GM21737 (cell line): ENCODE data around the gene EHMT1.
A peak's percentile ranks its signal among the peaks of the same experiment; 100 is the strongest.
"Not testable (repeated sequence)": the region's sequence is repeated elsewhere in the genome, so short reads cannot be mapped to it uniquely, and the experiment has no call there.

Source experiments
- ATAC-seq: cut with Tn5 transposase; IDR thresholded peaks from one replicate; pipeline ENCODE4 v1.9.1; 2021; ENCODE audit warnings: mild to moderate bottlenecking, moderate library complexity; ENCODE audit not compliant: unreplicated experiment

Gene EHMT1

DNA sequence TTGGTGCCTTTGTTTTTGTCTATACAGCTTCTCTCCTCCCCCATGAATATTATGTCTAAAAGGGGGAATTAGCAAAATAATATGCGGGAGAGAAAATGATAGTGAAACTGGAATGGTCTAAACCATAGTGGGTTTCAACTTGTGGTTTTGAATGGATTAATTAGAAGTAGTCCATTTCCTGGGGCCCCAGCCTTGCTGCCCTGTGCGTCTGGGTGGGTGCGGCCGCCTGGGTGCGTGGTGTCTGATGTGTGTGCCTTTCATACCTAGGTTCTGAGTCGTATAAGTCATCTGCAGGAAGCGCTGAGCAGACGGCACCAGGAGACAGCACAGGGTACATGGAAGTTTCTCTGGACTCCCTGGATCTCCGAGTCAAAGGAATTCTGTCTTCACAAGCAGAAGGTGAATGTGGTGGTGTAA lies 138.8 kb downstream of the EHMT1 start:
- ATAC-seq, result peak; percentile 30

DNA sequence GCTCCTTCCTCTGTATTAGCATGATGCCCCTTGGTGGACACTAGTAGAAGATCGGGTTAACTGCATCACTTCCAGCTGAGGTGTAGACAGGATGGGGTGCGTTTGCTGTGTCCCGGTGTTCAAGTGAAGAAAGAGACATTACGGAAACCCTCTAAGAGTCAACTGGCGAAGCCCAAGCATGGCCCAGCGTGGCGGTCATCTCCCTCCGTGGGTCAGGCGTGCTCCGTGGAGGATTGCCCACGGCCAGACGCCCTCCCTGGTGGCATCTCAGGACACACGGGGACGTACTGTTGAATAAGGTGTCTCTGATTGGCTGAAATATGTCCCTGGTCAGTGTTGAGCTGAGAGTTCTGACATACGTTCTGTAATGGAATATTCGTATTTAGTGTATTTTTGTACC lies 139.3 kb downstream of the EHMT1 start:
- no peak for ATAC-seq

DNA sequence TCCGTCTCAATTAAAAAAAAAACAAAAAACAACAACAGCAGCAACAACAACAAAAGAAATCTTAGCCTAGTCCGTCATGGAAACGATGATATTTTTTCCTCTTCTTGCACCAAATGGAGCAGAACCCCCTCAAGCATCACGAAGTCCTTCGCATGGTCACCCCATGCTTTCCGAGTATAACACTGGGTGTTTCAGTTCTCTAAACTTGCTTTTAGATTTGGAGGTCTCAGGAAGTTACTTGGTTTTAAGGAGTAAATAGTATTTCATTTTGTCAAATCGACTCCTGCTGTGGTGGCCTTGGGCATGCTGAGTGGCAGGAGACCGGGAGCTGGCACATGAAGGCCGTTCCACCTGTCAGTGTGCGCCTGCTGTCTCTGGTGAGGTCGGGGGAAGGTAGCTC lies 140.3 kb downstream of the EHMT1 start:
- ATAC-seq, result peak; percentile 30

GRCh38 chr9:137759649-137760321 lies 141.0 kb downstream of the EHMT1 start:
- no peak for ATAC-seq

GRCh38 chr9:137760426-137760825 lies 141.6 kb downstream of the EHMT1 start:
- no peak for ATAC-seq

DNA sequence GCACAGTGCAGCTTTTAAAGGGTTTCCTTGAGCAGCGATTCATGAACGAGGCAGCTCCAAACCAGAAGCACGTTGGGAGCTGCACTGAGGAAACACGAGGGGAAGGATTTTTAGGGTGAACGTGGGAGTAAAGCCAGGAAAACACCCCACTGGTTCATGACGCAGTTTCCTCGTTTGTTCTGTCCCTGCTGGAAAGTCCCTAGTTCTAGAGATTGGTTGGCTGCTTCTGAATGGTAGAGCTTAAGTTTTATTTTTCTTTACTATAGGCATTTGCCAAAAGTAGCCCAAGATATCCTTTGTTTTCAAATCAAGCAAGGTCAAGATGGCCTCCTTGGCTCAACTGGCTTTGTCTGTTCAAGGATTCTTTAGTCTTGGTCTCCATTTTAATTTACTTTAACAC lies 142.2 kb downstream of the EHMT1 start:
- no peak for ATAC-seq

GRCh38 chr9:137761793-137762192 lies 143.0 kb downstream of the EHMT1 start:
- no peak for ATAC-seq

DNA sequence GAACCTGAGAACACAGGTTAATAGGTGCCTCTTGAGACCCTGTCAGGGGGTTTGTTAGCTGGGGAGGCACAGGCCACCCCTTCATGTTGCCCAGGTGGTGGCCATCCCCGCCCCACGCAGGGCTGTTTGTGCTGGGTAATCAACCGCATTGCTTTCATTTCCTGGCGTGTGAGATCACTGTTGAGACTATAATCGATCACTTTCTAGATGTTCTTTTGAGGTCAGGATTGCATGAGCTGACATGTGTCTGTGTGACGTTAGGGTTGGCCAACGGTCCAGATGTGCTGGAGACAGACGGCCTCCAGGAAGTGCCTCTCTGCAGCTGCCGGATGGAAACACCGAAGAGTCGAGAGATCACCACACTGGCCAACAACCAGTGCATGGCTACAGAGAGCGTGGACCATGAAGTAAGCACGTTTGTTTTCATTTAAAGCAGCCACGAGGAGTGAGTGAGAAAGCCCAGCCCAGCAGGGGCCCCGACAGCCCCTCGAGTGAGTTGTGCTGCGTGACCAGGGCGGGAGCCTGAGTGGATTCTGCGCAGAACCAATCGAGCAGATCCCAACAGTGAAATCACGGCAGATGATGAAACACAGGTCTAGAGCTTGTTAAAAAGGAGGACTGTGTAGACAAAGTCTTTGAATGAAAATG lies 143.7 kb downstream of the EHMT1 start:
- ATAC-seq, result peak; percentile 52

DNA sequence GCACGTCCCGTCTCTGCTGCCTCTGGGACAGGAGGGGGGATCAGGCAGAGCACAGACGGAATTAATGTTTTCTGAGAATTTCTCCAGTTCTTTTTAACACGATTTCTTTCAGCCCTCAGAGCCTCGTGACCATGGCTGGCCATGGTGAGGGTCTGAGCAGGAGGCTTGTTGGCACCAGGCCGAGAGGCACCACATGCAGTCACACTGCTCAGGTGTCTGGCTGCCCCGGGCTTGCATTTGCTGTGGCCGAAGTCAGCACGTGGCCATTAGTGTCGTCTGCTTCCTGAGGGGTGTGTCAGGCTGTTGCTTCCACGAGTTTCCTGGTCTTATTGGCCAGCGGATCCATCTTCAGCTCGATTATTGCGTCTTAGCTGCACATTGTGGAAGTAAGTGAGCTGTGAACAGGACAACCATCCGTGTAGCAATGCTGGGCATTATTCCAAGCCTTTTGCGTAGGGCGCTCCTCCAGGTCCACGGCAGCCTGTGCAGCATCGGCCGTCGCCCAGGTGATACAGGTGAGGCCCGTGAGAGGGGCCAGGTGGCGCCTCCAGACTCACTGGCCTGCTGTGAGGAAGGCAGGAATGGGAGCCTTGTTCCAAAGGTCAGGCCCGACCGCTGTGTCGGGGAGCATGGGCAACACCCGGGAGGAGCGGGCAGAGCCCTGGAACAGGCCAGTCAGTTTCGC lies 144.6 kb downstream of the EHMT1 start:
- ATAC-seq, result no peak

DNA sequence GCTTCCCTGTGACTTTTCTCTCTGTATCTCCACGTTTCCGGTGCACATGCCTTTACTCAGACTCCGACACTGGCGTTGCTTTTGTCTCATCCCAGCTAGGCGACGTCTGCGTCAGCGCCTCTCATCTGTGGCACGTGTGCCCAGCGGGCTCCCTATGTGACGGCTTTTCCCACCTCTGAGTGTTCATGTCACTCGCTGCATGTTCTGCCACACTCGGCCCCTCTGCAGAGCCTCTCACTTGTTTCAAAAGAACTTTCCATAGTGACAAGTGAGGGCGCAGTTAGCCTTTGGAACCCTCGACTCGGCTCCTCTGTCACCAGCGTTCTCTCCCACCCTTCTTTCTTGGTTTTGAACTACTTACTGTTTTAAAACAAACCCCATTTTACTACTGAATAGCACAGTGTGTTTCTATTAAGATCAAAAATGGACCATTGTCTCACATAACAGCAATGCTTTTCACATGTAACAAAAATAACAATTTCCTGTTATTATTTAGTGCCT lies 145.4 kb downstream of the EHMT1 start:
- ATAC-seq, result no peak

DNA sequence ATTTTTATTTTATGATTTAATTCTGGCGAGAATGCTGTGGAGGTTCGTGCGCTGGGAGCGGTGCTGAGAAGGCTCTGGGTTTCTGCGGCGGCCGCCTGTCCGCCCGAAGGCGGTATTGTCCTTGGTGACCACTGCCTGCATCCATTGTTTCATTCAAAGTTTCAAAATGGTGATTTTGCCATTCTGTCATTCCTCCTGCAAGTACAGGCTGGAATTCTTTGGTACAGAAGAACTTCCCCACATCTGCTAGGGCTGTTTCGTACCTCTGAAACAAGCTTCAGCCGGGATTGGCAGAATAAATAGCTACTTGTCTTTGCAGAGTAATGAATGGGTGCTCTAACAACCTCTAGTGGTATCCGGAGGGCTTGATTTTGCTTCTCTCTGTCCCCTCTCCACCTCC lies 146.2 kb downstream of the EHMT1 start:
- no peak for ATAC-seq

DNA sequence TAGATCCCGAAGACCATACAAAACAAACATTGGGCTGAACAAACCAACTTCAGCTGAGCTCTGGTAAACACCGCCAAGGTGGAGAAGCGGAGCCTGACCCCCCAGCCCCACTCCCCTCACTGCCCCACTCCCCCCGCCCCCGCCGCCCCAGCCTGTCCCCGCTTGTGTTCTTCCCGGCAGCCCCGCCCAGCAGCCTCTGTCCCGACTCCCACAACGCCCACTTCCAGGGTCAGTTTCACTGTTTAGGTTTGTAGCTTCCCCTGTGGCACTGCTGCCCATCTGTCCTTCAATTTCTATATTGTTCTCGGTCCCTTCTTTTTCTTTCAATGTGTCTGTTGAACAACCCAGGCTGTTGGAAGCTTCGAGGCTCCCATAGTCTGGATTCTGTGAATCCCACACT lies 146.7 kb downstream of the EHMT1 start:
- ATAC-seq, result no peak

- no peak for ATAC-seq
These were observed 152.8 kb downstream of the EHMT1 start for GRCh38 chr9:137771580-137771979.

DNA sequence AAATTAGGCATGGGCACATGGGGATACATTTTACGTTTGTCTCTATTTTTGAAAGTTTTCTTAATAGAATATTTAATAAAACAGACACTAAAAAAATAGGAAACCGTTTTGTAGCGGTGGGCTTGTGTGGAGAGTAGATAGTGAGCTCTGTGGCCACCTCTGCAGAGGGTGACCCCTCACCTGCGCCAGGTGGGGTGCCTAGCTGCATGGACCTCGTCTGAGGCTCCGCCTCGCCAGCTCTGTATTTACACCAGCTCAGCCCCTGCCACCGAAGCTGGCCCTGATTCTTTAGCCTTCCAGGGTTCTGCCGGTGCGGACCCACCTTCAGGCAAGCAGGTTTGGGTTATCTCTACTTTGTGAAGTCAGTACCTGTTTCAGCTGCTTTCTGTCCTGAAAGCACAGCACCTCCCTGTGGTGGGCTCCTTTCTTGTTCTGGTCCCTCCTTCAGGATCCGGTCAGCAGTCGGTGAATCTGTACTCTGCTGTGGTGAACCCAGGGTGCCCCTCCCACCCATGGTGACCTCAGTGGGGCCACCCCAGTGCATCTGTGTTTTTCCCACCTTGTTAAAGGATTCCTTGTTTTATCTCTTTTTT lies 153.6 kb downstream of the EHMT1 start:
- no peak for ATAC-seq

DNA sequence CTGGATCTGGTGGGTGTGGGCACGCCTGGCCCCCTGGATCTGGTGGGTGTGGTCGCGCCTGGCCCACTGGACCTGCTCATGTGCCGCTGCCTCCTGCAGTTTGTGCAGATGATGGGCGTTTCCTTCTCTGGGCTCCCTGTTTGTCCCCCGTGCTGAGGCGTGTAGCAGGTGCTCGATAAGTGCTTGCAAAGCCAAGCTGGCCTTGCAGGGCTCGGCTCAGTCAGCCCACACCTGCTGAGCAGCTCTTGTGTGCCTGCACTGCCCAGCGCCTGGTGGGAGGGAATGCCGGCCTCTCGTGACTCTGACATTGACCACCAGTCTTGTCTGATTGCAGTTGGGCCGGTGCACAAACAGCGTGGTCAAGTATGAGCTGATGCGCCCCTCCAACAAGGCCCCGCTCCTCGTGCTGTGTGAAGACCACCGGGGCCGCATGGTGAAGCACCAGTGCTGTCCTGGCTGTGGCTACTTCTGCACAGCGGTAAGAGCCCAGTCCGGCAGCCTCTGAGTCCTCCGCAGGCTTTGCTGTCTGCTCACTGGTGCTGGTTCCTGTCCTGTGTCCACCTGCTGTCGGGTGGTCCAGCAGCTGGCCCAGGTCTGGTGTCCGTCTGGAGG lies 156.1 kb downstream of the EHMT1 start:
- no peak for ATAC-seq

GRCh38 chr9:137776306-137776995 lies 157.6 kb downstream of the EHMT1 start:
- ATAC-seq, result no peak

DNA sequence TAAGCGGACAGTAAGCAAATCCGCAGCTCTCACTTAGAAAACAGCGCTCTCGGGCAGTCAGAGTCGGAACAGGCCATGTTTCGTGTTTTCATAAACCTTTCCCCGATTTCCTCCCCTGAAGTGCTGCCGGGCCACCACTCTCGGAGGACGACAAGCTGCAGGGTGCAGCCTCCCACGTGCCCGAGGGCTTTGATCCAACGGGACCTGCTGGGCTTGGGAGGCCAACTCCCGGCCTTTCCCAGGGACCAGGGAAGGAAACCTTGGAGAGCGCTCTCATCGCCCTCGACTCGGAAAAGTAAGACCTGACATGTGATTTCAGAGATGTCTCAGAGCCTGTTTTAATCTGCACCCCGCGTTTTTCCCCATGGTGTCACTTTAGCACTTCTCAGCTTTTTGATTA lies 159.0 kb downstream of the EHMT1 start:
- ATAC-seq, result no peak

DNA sequence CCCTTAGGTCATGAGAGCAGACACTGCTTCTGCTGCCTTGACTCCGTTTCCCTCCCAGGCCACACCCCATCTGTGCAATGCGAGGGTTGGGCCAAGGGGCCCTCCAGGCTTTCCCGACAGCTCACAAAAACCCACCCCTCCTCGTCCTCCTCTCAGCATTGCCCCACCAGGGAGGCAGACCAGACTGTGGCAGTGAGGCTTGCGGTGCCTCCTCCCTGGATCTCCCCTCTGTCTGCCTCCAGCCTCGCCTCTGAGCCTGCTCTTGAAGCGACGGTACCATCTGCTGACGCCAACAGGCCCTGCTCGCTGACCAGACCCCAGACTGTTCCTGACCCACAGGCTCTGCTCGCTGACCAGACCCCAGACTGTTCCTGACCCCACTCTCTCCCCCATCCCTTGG lies 159.5 kb downstream of the EHMT1 start:
- ATAC-seq, result no peak

DNA sequence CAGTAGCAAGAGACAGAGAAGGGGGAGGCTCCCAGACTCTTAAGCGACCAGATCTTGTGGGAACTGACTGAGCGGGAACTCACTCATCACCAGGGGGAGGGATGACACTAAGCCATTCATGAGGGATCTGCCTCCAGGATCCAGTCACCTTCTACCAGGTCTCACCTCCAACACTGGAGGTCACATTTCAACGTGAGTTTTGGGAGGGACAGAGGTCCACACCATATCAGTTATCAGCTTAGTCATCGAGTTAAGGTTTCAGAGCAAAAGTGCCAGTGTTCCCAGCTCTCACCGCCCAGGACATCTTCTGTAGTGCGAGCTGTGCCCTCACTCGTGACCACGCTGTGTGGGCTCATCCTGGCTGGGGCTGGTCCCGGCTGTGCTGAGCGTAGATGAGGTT lies 160.1 kb downstream of the EHMT1 start:
- ATAC-seq, result no peak

DNA sequence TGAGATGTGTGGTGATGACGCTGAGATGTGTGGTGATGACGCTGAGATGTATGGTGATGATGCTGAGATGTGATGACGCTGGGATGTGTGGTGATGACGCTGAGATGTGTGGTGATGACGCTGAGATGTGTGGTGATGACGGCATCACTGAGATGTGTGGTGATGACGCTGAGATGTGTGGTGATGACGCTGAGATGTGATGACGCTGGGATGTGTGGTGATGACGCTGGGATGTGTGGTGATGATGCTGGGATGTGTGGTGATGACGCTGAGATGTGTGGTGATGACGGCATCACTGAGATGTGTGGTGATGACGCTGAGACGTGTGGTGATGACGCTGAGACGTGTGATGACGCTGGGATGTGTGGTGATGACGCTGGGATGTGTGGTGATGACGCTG lies 161.2 kb downstream of the EHMT1 start:
- ATAC-seq, result not testable (repeated sequence)
